H1 (cell line): ENCODE data around the gene CASZ1.

Source experiments
- CTBP2 ChIP-seq: IDR thresholded peaks from 2 replicates; pipeline ENCODE4 v1.7.0; 2011; ENCODE audit warnings: borderline replicate concordance, mild to moderate bottlenecking, moderate library complexity, mixed read lengths, low read length; ENCODE audit not compliant: insufficient read depth, insufficient read length
- CTCF ChIP-seq, 3 experiments: IDR thresholded peaks; 1 replicate in 2 of 3; 2 replicates in 1 of 3; pipeline versions ENCODE4 v1.5.1 to v1.6.1; 2011; ENCODE audit warnings: low read length in 3 of 3, mild to moderate bottlenecking in 3 of 3, inconsistent platforms in 2 of 3, low read depth in 1 of 3, moderate library complexity in 1 of 3; ENCODE audit not compliant: insufficient read depth in 1 of 3; ENCODE audit errors: control extremely low read depth in 1 of 3
- EP300 ChIP-seq, 2 experiments: IDR thresholded peaks; 1 replicate in 1 of 2; 2 replicates in 1 of 2; pipeline ENCODE4 v1.6.1; 2011 to 2012; ENCODE audit warnings: low read depth in 2 of 2, low read length in 2 of 2, mild to moderate bottlenecking in 2 of 2, borderline replicate concordance in 1 of 2, inconsistent platforms in 1 of 2, moderate library complexity in 1 of 2
- POLR2A ChIP-seq, 2 experiments: IDR thresholded peaks; 1 replicate in 1 of 2; 2 replicates in 1 of 2; pipeline ENCODE4 v1.6.1; 2011; ENCODE audit warnings: low read depth in 2 of 2, low read length in 2 of 2, mild to moderate bottlenecking in 2 of 2; ENCODE audit errors: control extremely low read depth in 1 of 2
- RAD21 ChIP-seq, 2 experiments: IDR thresholded peaks in 1 of 2; conservative IDR thresholded peaks in 1 of 2; 2 replicates each; pipeline ENCODE4 v1.6.1; 2011; ENCODE audit warnings: low read depth in 2 of 2, low read length in 2 of 2, improper control_type of control experiment in 1 of 2, inconsistent platforms in 1 of 2, mild to moderate bottlenecking in 1 of 2, moderate library complexity in 1 of 2
- SRF ChIP-seq: IDR thresholded peaks from 2 replicates; pipeline ENCODE4 v1.6.1; 2011; ENCODE audit warnings: mild to moderate bottlenecking, low read depth, low read length, moderate library complexity
- USF2 ChIP-seq: IDR thresholded peaks from 2 replicates; pipeline ENCODE4 v1.6.1; 2011; ENCODE audit warnings: low read length, improper control_type of control experiment
- YY1 ChIP-seq: IDR thresholded peaks from 2 replicates; pipeline ENCODE4 v1.6.1; 2011; ENCODE audit warnings: low read depth, mild to moderate bottlenecking, low read length

- no peak for TF ChIP-seq CTBP2
- no peak for TF ChIP-seq CTCF (IDR thresholded peaks at IDR 0.05; ENCODE audit: control extremely low read depth in 1 of 3, insufficient read depth in 1 of 3, low read depth in 1 of 3, low read length in 3 of 3)
- TF ChIP-seq SRF: no peak
- no peak for TF ChIP-seq YY1
- TF ChIP-seq POLR2A (IDR thresholded peaks at IDR 0.05; ENCODE audit: control extremely low read depth in 1 of 2, low read depth in 2 of 2, low read length in 2 of 2): no peak
- no peak for TF ChIP-seq RAD21 (IDR thresholded peaks at IDR 0.05 in 1 of 2, conservative IDR thresholded peaks at IDR 0.05 in 1 of 2; ENCODE audit: low read depth in 2 of 2, low read length in 2 of 2)
- TF ChIP-seq USF2: no peak
- no peak for TF ChIP-seq EP300 (IDR thresholded peaks at IDR 0.05; ENCODE audit: borderline replicate concordance in 1 of 2, low read depth in 2 of 2, low read length in 2 of 2)
These were observed 162.4 kb downstream of the CASZ1 start for GRCh38 chr1:10634075-10634427.
